Calu3 (cell line): ENCODE measurements around the gene SLIT3. TPM values are rescaled to one million over a fixed set of nuclear protein-coding genes. Genes with fewer than 3 reads are reported as not detected.

Experiments used
- BruUV-seq: library from RNA; stranded (reverse); fragments of 400-500 nt; replicated peaks from 2 replicates; lab custom pipeline; 2021; lab: Mats Ljungman, UMichigan
- CTCF ChIA-PET: fragments of 300-600 bp; sonication (Branson Sonifier 250); formaldehyde crosslinking; loops from one replicate; lab custom pipeline; 2022; ENCODE audit warnings: antibody characterized with exemption; lab: Charles Lee
- DNase-seq: peaks from one replicate; pipeline ENCODE4 v3.0.0; 2022
- H3K27ac Mint-ChIP-seq: one replicate; pipeline ENCODE4 v1.8.0; 2022; ENCODE audit warnings: mixed read lengths; ENCODE audit not compliant: unreplicated experiment
- H3K27me3 Mint-ChIP-seq: one replicate; pipeline ENCODE4 v1.8.0; 2022; ENCODE audit warnings: mixed read lengths; ENCODE audit not compliant: unreplicated experiment
- H3K36me3 Mint-ChIP-seq: one replicate; pipeline ENCODE4 v1.8.0; 2022; ENCODE audit warnings: mild to moderate bottlenecking, moderate library complexity, mixed read lengths; ENCODE audit not compliant: insufficient read depth, unreplicated experiment
- H3K4me1 Mint-ChIP-seq: one replicate; pipeline ENCODE4 v1.8.0; 2022; ENCODE audit warnings: mild to moderate bottlenecking, low read depth, mixed read lengths; ENCODE audit not compliant: unreplicated experiment
- H3K4me3 Mint-ChIP-seq: one replicate; pipeline ENCODE4 v1.8.0; 2022; ENCODE audit warnings: mild to moderate bottlenecking, low read depth, moderate library complexity, mixed read lengths; ENCODE audit not compliant: unreplicated experiment
- H3K9me3 Mint-ChIP-seq: one replicate; pipeline ENCODE4 v1.8.0; 2022; ENCODE audit warnings: low read depth, mixed read lengths; ENCODE audit not compliant: unreplicated experiment
- intact Hi-C: fragments of 100-400 bp; cut with micrococcal nuclease; formaldehyde crosslinking; loops from one replicate; pipeline ENCODE4 v1.10.0; 2022; ENCODE audit not compliant: unreplicated experiment
- total RNA-seq: library from RNA; stranded (reverse); gene quantifications from 2 replicates; pipeline ENCODE4 v1.2.3, GENCODE V29; 2022
- TF ChIP-seq, protein P1 (sequence below): fragments of 200-600 bp; IDR thresholded peaks from one replicate; pipeline ENCODE4 v1.8.0; 2022; ENCODE audit warnings: antibody characterized with exemption; ENCODE audit not compliant: unreplicated experiment

The SLIT3 gene
- total RNA-seq, 1 experiment from 2014 or later = not detected

- no peak for DNase-seq
- peaks cover 12% of the 10 kb centered on the region for H3K9me3 Mint-ChIP-seq
- CTCF ChIA-PET = no interaction called here
- H3K27me3 Mint-ChIP-seq = no peaks in the 10 kb centered on the region
- no peaks in the 10 kb centered on the region for H3K36me3 Mint-ChIP-seq
- H3K4me3 Mint-ChIP-seq = no peak overlapping the region
- H3K27ac Mint-ChIP-seq = no peak overlapping the region
- BruUV-seq = no TSS peak
- intact Hi-C loops = no loop called here
- H3K4me1 Mint-ChIP-seq = no peaks in the 10 kb centered on the region
- TF ChIP-seq, protein P1, sequence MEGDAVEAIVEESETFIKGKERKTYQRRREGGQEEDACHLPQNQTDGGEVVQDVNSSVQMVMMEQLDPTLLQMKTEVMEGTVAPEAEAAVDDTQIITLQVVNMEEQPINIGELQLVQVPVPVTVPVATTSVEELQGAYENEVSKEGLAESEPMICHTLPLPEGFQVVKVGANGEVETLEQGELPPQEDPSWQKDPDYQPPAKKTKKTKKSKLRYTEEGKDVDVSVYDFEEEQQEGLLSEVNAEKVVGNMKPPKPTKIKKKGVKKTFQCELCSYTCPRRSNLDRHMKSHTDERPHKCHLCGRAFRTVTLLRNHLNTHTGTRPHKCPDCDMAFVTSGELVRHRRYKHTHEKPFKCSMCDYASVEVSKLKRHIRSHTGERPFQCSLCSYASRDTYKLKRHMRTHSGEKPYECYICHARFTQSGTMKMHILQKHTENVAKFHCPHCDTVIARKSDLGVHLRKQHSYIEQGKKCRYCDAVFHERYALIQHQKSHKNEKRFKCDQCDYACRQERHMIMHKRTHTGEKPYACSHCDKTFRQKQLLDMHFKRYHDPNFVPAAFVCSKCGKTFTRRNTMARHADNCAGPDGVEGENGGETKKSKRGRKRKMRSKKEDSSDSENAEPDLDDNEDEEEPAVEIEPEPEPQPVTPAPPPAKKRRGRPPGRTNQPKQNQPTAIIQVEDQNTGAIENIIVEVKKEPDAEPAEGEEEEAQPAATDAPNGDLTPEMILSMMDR = no peak
Observed at GRCh38 chr5:169318556-169318955, 17.6 kb upstream of the SLIT3 start.

GRCh38 chr5:169307646-169308045 lies 6.7 kb upstream of the SLIT3 start:
- CTCF ChIA-PET = no interaction called here
- no TSS peak for BruUV-seq
- intact Hi-C loops = no loop called here

GRCh38 chr5:169305366-169305765 lies 4.4 kb upstream of the SLIT3 start:
- H3K27me3 Mint-ChIP-seq = peaks cover 27% of the 10 kb centered on the region
- no peak overlapping the region for H3K4me3 Mint-ChIP-seq
- H3K36me3 Mint-ChIP-seq = no peaks in the 10 kb centered on the region
- no peak for DNase-seq
- intact Hi-C loops = no loop called here
- CTCF ChIA-PET = no interaction called here
- H3K27ac Mint-ChIP-seq = no peak overlapping the region
- TF ChIP-seq, protein P1 = no peak
- no peaks in the 10 kb centered on the region for H3K9me3 Mint-ChIP-seq
- H3K4me1 Mint-ChIP-seq = no peaks in the 10 kb centered on the region
- BruUV-seq = no TSS peak

More at GRCh38 chr5:169307646-169308045, 6.7 kb upstream of the SLIT3 start:
- no peaks in the 10 kb centered on the region for H3K4me1 Mint-ChIP-seq
- H3K27me3 Mint-ChIP-seq = peaks cover 12% of the 10 kb centered on the region
- peaks cover 10% of the 10 kb centered on the region for H3K9me3 Mint-ChIP-seq
- TF ChIP-seq, protein P1 = no peak
- no peak for DNase-seq
- H3K4me3 Mint-ChIP-seq = no peak overlapping the region
- H3K27ac Mint-ChIP-seq = no peak overlapping the region
- no peaks in the 10 kb centered on the region for H3K36me3 Mint-ChIP-seq

- intact Hi-C loops = loop anchor here (5.0 kb wide), 2 partner anchors 187 to 812 kb away; no protein-coding TSS in a partner anchor
- Mint-ChIP-seq H3K27ac (no peak overlapping the region), H3K4me3 (no peak overlapping the region), H3K9me3 (peaks cover 2% of the 10 kb centered on the region), H3K4me1 (no peaks in the 10 kb centered on the region), H3K36me3 (no peaks in the 10 kb centered on the region), H3K27me3 (peaks cover 27% of the 10 kb centered on the region)
- DNase-seq = no peak
- no TSS peak for BruUV-seq
- TF ChIP-seq, protein P1 = no peak
- CTCF ChIA-PET = no interaction called here
Observed at GRCh38 chr5:169304175-169304574, 3.2 kb upstream of the SLIT3 start.
